OCI-LY3 (cell line): ENCODE measurements around the gene FAM241B.

Experiments
- CTCF ChIP-seq: fragments of 200-600, 300-600 bp; sonication (generic); IDR thresholded peaks from 2 replicates; pipeline ENCODE4 v1.5.1; 2014; ENCODE audit warnings: antibody characterized with exemption, low read length, low read depth
- EZH2phosphoT487 ChIP-seq: fragments of 200-600 bp; shearing (Covaris generic); IDR thresholded peaks from 2 replicates; pipeline ENCODE4 v1.6.1; 2018; ENCODE audit warnings: antibody characterized with exemption, mixed run types, low read depth

- TF ChIP-seq CTCF (no peak), EZH2phosphoT487 (no peak)
Measured at GRCh38 chr10:69635428-69636272, 5.6 kb downstream of the FAM241B start.
